ENCODE measurements around the gene TPCN2.

TPCN2 gene

DNA sequence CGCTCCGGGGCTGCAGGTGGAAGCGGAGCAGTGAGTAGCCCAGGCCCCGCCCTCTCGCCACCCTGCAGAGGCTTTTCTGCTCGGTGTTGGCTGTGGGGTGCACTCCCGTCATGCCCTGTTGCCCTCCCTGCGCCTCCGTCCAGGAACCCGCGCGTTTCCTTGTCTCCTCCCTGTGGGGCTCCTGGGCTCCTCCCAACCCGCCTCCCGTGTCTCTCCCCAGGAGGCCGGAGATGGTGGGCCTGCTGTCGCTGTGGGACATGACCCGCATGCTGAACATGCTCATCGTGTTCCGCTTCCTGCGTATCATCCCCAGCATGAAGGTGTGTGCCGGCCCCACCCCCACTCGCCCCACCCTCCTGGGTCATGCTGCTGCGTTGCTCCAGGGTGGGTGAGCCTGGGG lies 32.4 kb downstream of the TPCN2 start:
- ATAC-seq (ENCODE audit: insufficient read depth, low read depth) (no peak), DNase-seq (no peak)
- H3K27ac ChIP-seq (ENCODE audit: low read length), result no peak overlapping the region
- no peak overlapping the region for H3K9ac ChIP-seq (ENCODE audit: low read depth, low read length)
- H3K9me3 ChIP-seq (ENCODE audit: insufficient read depth, low read length, severe bottlenecking), result no peaks in the 10 kb centered on the region
- H3K4me1 ChIP-seq (ENCODE audit: insufficient read depth, low read length), result no peaks in the 10 kb centered on the region
- no peaks in the 10 kb centered on the region for H3K79me2 ChIP-seq (ENCODE audit: insufficient read depth, low read length)
- TF ChIP-seq, protein P1, sequence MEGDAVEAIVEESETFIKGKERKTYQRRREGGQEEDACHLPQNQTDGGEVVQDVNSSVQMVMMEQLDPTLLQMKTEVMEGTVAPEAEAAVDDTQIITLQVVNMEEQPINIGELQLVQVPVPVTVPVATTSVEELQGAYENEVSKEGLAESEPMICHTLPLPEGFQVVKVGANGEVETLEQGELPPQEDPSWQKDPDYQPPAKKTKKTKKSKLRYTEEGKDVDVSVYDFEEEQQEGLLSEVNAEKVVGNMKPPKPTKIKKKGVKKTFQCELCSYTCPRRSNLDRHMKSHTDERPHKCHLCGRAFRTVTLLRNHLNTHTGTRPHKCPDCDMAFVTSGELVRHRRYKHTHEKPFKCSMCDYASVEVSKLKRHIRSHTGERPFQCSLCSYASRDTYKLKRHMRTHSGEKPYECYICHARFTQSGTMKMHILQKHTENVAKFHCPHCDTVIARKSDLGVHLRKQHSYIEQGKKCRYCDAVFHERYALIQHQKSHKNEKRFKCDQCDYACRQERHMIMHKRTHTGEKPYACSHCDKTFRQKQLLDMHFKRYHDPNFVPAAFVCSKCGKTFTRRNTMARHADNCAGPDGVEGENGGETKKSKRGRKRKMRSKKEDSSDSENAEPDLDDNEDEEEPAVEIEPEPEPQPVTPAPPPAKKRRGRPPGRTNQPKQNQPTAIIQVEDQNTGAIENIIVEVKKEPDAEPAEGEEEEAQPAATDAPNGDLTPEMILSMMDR (IDR thresholded peaks at IDR 0.05; ENCODE audit: borderline replicate concordance, extremely low read depth, low read length, poor library complexity, severe bottlenecking), result no peak
- TF ChIP-seq EZH2 (IDR thresholded peaks at IDR 0.05; ENCODE audit: borderline replicate concordance, low read depth, low read length, severe bottlenecking), result no peak
- H4K20me1 ChIP-seq (ENCODE audit: insufficient read depth, low read length), result peaks cover 3% of the 10 kb centered on the region
- no peaks in the 10 kb centered on the region for H3K27me3 ChIP-seq (ENCODE audit: insufficient read depth, low read length, poor library complexity)
- H3K4me3 ChIP-seq (ENCODE audit: low read depth in 1 of 2, low read length in 2 of 2), result no peak overlapping the region
- H3K36me3 ChIP-seq (ENCODE audit: insufficient read depth, low read length), result peaks cover 44% of the 10 kb centered on the region
- no peak overlapping the region for H2AFZ ChIP-seq (ENCODE audit: low read depth, low read length)
- H3K4me2 ChIP-seq (ENCODE audit: insufficient read depth, low read length), result no peak overlapping the region

DNA sequence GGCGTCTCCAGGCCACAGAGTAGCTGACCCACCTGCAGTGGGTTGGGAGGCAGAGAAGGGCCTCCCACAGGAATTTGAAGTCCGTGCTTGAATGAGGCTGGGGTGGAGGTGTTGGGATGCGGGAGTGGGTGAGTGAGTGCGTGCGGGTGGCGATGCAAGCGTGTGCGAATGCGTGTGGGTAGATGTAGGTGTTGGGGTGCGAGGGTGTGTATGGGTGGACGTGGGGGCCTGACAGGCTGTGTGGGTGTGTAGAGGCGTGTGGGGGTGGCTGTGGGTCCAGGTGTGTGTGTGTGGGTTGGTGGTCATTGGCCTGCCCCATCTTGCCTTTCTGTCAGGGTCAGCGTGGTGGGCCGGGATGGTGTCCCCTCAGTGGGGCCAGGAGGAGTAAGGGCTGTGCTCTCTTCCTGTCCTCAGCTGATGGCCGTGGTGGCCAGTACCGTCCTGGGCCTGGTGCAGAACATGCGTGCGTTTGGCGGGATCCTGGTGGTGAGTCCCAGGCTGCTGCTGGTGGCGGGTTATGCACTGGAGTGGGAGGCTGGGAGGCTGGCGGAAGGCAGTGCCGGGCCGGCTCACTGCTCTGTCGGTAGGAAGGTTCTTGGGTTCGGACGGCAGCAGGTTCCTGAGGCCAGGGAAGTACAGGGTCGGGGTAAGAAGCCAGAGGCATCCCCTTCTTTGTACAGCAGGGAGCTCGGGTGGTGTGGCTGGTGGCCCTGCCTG lies 35.0 kb downstream of the TPCN2 start:
- Histone ChIP-seq H3K9me3 (ENCODE audit: insufficient read depth, low read length, severe bottlenecking) (no peaks in the 10 kb centered on the region), H3K27ac (ENCODE audit: low read length) (no peak overlapping the region), H3K4me2 (ENCODE audit: insufficient read depth, low read length) (no peak overlapping the region), H3K27me3 (ENCODE audit: insufficient read depth, low read length, poor library complexity) (no peaks in the 10 kb centered on the region), H2AFZ (ENCODE audit: low read depth, low read length) (no peak overlapping the region), H3K9ac (ENCODE audit: low read depth, low read length) (no peak overlapping the region), H3K79me2 (ENCODE audit: insufficient read depth, low read length) (no peaks in the 10 kb centered on the region), H3K36me3 (ENCODE audit: insufficient read depth, low read length) (peaks cover 43% of the 10 kb centered on the region), H3K4me1 (ENCODE audit: insufficient read depth, low read length) (no peaks in the 10 kb centered on the region), H4K20me1 (ENCODE audit: insufficient read depth, low read length) (peaks cover 3% of the 10 kb centered on the region), H3K4me3 (ENCODE audit: low read depth in 1 of 2, low read length in 2 of 2) (no peak overlapping the region)
- DNase-seq (no peak), ATAC-seq (ENCODE audit: insufficient read depth, low read depth) (no peak)
- TF ChIP-seq, protein P1 (IDR thresholded peaks at IDR 0.05; ENCODE audit: borderline replicate concordance, extremely low read depth, low read length, poor library complexity, severe bottlenecking), result no peak
- TF ChIP-seq EZH2 (IDR thresholded peaks at IDR 0.05; ENCODE audit: borderline replicate concordance, low read depth, low read length, severe bottlenecking), result no peak

DNA sequence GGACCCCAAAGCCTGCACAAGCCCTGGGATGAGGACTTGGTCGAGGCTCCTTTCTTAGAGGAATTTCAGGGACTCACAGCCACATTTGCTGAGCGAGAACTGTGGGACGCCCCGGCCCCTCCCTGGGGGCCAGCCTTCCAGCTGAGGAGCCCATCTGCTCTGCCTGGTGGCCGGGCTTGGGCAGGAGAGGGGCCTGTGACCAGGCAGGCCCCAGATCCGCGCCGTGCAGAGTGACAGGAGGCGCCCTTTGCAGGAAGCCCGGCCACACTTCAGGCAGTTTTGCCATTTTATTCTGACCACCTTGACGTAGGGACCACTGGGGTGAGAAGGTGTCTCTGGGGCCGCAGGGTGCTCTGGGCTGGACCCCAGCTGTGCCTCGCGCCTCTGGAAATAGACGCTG lies 35.6 kb downstream of the TPCN2 start:
- Histone ChIP-seq H4K20me1 (ENCODE audit: insufficient read depth, low read length) (peaks cover 6% of the 10 kb centered on the region), H3K4me1 (ENCODE audit: insufficient read depth, low read length) (no peaks in the 10 kb centered on the region), H3K27ac (ENCODE audit: low read length) (no peak overlapping the region), H3K4me3 (ENCODE audit: low read depth in 1 of 2, low read length in 2 of 2) (no peak overlapping the region), H3K4me2 (ENCODE audit: insufficient read depth, low read length) (no peak overlapping the region), H3K27me3 (ENCODE audit: insufficient read depth, low read length, poor library complexity) (no peaks in the 10 kb centered on the region), H3K79me2 (ENCODE audit: insufficient read depth, low read length) (no peaks in the 10 kb centered on the region), H3K9ac (ENCODE audit: low read depth, low read length) (no peak overlapping the region), H3K9me3 (ENCODE audit: insufficient read depth, low read length, severe bottlenecking) (no peaks in the 10 kb centered on the region), H2AFZ (ENCODE audit: low read depth, low read length) (no peak overlapping the region), H3K36me3 (ENCODE audit: insufficient read depth, low read length) (peaks cover 43% of the 10 kb centered on the region)
- TF ChIP-seq, protein P1 (IDR thresholded peaks at IDR 0.05; ENCODE audit: borderline replicate concordance, extremely low read depth, low read length, poor library complexity, severe bottlenecking), result no peak
- no peak for TF ChIP-seq EZH2 (IDR thresholded peaks at IDR 0.05; ENCODE audit: borderline replicate concordance, low read depth, low read length, severe bottlenecking)
- ATAC-seq (ENCODE audit: insufficient read depth, low read depth) (no peak), DNase-seq (no peak)

Data from DND-41 (cell line).